IPS-18a (cell line): ENCODE data around the gene SYNPR.

Source experiments
- H3K27ac ChIP-seq: one replicate; pipeline ENCODE4 v1.5.1; 2013; ENCODE audit warnings: low read length
- H3K27me3 ChIP-seq: one replicate; pipeline ENCODE4 v1.6.1; 2013; ENCODE audit warnings: mild to moderate bottlenecking, low read length; ENCODE audit not compliant: control insufficient read depth, insufficient read depth
- H3K36me3 ChIP-seq: one replicate; pipeline ENCODE4 v1.6.1; 2013; ENCODE audit warnings: low read depth, low read length; ENCODE audit not compliant: control insufficient read depth
- H3K4me1 ChIP-seq: one replicate; pipeline ENCODE4 v1.6.1; 2013; ENCODE audit warnings: low read depth, low read length; ENCODE audit not compliant: control insufficient read depth
- H3K4me3 ChIP-seq: one replicate; pipeline ENCODE4 v1.5.1; 2013; ENCODE audit warnings: low read length
- H3K9ac ChIP-seq: one replicate; pipeline ENCODE4 v1.6.1; 2013; ENCODE audit warnings: mild to moderate bottlenecking, low read length, moderate library complexity
- H3K9me3 ChIP-seq: one replicate; pipeline ENCODE4 v1.6.1; 2013; ENCODE audit warnings: low read depth, low read length; ENCODE audit not compliant: control insufficient read depth

Gene SYNPR

GRCh38 chr3:63308072-63308471 is 30.0 kb downstream of the SYNPR start:
- no peaks in the 10 kb centered on the region for H3K9me3 ChIP-seq
- H3K36me3 ChIP-seq = no peaks in the 10 kb centered on the region
- H3K9ac ChIP-seq = no peak overlapping the region
- H3K27me3 ChIP-seq = peaks cover 100% of the 10 kb centered on the region
- H3K27ac ChIP-seq = no peak overlapping the region
- H3K4me3 ChIP-seq = no peak overlapping the region
- H3K4me1 ChIP-seq = peaks cover 11% of the 10 kb centered on the region

GRCh38 chr3:63309768-63310167 is 31.7 kb downstream of the SYNPR start:
- Histone ChIP-seq H3K9me3 (no peaks in the 10 kb centered on the region), H3K27ac (no peak overlapping the region), H3K27me3 (peaks cover 95% of the 10 kb centered on the region), H3K9ac (no peak overlapping the region), H3K4me1 (peaks cover 11% of the 10 kb centered on the region), H3K36me3 (no peaks in the 10 kb centered on the region), H3K4me3 (no peak overlapping the region)

DNA sequence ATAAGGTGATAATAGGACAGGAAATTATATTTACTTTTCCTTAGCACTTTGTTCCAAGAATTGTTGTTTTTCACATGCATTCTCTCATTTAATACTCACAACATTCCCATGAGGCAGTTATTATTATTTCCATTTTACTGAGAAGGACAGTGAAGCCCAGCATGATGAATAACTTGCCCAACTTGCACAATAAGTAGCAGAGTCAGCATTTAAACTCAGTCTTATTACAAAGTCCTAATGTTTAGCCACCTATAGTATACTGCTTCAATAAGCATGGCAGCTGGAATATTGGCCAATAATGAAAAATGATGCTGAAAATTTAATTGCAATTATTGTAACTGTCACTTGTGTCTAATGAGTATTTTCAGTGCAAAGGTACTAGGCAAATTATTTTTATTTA is 45.7 kb downstream of the SYNPR start:
- Histone ChIP-seq H3K9me3 (no peaks in the 10 kb centered on the region), H3K27ac (no peak overlapping the region), H3K27me3 (peaks cover 5% of the 10 kb centered on the region), H3K36me3 (no peaks in the 10 kb centered on the region), H3K4me3 (no peak overlapping the region), H3K9ac (no peak overlapping the region), H3K4me1 (no peaks in the 10 kb centered on the region)

GRCh38 chr3:63324621-63325020 is 46.5 kb downstream of the SYNPR start:
- no peaks in the 10 kb centered on the region for H3K9me3 ChIP-seq
- H3K27me3 ChIP-seq = no peaks in the 10 kb centered on the region
- no peak overlapping the region for H3K9ac ChIP-seq
- no peak overlapping the region for H3K4me3 ChIP-seq
- H3K27ac ChIP-seq = no peak overlapping the region
- H3K36me3 ChIP-seq = no peaks in the 10 kb centered on the region
- no peaks in the 10 kb centered on the region for H3K4me1 ChIP-seq

DNA sequence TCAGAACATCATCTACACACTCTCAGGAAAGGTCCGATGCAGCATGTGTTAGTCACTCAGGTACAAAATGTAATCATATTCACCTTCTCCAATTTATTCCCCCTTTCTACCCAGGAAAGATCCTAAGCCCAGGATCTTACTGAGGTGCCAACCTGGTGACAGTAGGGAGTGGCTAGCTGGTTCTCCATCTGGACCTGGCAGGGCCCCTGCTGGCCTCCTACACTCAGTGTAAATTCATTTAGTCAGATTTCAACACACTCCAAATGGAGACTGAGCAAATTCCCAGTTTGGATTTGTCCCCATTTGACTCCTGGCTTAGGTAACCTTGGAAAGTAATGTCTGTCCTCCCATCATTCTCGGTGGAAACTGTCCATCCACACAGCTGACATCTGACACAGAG is 47.3 kb downstream of the SYNPR start:
- no peaks in the 10 kb centered on the region for H3K27me3 ChIP-seq
- no peak overlapping the region for H3K4me3 ChIP-seq
- no peak overlapping the region for H3K27ac ChIP-seq
- H3K9me3 ChIP-seq = no peaks in the 10 kb centered on the region
- H3K36me3 ChIP-seq = no peaks in the 10 kb centered on the region
- H3K4me1 ChIP-seq = no peaks in the 10 kb centered on the region
- H3K9ac ChIP-seq = no peak overlapping the region

DNA sequence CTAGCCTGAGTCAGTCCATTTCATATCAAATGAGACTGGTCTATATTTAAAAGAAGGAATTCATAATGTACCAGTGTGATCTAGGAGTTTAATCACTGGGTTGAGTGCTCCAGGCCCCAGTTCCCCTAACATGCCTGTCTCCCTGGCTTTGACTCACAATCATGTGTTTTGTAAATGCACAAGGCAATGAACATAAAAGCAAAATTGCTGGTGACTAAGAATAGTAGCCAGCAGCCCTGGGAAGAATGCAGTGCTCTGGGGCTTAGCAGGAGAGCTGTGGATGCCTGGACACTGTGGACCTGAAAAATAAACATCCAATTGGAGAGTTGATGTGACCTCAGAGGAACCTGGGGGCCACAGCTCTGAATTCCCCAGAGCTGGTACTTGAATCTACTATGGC is 50.3 kb downstream of the SYNPR start:
- no peaks in the 10 kb centered on the region for H3K36me3 ChIP-seq
- H3K27ac ChIP-seq = no peak overlapping the region
- no peak overlapping the region for H3K9ac ChIP-seq
- H3K4me3 ChIP-seq = no peak overlapping the region
- no peaks in the 10 kb centered on the region for H3K27me3 ChIP-seq
- no peaks in the 10 kb centered on the region for H3K9me3 ChIP-seq
- no peaks in the 10 kb centered on the region for H3K4me1 ChIP-seq

DNA sequence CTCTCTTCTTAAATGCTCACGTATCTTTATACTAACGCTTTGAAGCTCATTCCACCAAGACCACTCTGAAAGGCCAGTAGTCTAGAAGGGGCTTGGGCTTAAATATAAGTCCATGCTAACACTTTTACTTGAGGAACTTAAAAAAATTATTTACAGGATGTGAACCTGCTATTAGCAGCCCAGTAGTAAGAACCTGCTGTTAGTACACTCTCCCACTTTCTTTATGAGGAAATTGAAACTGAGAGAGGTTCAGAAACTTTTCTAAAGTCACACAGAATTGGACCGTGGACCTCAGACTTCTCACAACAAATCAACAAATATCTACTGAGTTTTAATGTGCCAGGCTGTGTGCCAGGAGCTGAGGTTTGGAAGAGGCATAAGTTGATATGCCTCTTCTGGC is 53.4 kb downstream of the SYNPR start:
- no peak overlapping the region for H3K27ac ChIP-seq
- H3K4me1 ChIP-seq = peaks cover 5% of the 10 kb centered on the region
- no peak overlapping the region for H3K9ac ChIP-seq
- H3K9me3 ChIP-seq = no peaks in the 10 kb centered on the region
- no peak overlapping the region for H3K4me3 ChIP-seq
- no peaks in the 10 kb centered on the region for H3K36me3 ChIP-seq
- no peaks in the 10 kb centered on the region for H3K27me3 ChIP-seq

- no peaks in the 10 kb centered on the region for H3K36me3 ChIP-seq
- no peaks in the 10 kb centered on the region for H3K27me3 ChIP-seq
- H3K9me3 ChIP-seq = no peaks in the 10 kb centered on the region
- peaks cover 5% of the 10 kb centered on the region for H3K4me1 ChIP-seq
- H3K27ac ChIP-seq = no peak overlapping the region
- H3K9ac ChIP-seq = no peak overlapping the region
- no peak overlapping the region for H3K4me3 ChIP-seq
Measured at GRCh38 chr3:63333815-63334214, 55.7 kb downstream of the SYNPR start.

GRCh38 chr3:63338351-63338750 is 60.2 kb downstream of the SYNPR start:
- no peak overlapping the region for H3K9ac ChIP-seq
- peaks cover 6% of the 10 kb centered on the region for H3K4me1 ChIP-seq
- no peak overlapping the region for H3K27ac ChIP-seq
- no peak overlapping the region for H3K4me3 ChIP-seq
- H3K36me3 ChIP-seq = no peaks in the 10 kb centered on the region
- no peaks in the 10 kb centered on the region for H3K9me3 ChIP-seq
- H3K27me3 ChIP-seq = no peaks in the 10 kb centered on the region

GRCh38 chr3:63343674-63344073 is 65.6 kb downstream of the SYNPR start:
- H3K36me3 ChIP-seq = no peaks in the 10 kb centered on the region
- H3K27ac ChIP-seq = peak overlapping the region; percentile 14
- H3K27me3 ChIP-seq = no peaks in the 10 kb centered on the region
- no peak overlapping the region for H3K9ac ChIP-seq
- peak overlapping the region; percentile 47 for H3K4me3 ChIP-seq
- H3K9me3 ChIP-seq = no peaks in the 10 kb centered on the region
- peaks cover 21% of the 10 kb centered on the region for H3K4me1 ChIP-seq

DNA sequence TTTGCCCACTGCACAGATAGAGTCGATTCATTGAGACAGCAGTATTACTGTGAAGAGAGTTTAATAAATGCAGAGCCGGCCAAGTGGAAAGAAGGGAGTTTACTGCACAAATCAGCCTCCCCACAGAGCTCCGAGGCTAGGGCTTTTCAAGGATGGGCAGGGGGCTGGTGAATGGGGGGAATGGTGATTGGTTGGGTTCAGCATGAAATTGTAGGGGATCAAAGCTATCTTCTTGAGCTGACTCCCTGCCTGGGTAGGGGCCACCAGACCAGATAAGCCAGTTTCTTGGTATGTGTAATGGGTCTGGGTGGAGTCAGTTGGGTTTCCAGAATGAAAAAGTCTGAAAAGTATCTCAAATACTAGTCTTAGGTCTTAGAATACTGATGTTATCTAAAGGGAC is 66.6 kb downstream of the SYNPR start:
- Histone ChIP-seq H3K9ac (no peak overlapping the region), H3K27me3 (no peaks in the 10 kb centered on the region), H3K27ac (no peak overlapping the region), H3K4me1 (peaks cover 21% of the 10 kb centered on the region), H3K4me3 (no peak overlapping the region), H3K36me3 (no peaks in the 10 kb centered on the region), H3K9me3 (no peaks in the 10 kb centered on the region)

DNA sequence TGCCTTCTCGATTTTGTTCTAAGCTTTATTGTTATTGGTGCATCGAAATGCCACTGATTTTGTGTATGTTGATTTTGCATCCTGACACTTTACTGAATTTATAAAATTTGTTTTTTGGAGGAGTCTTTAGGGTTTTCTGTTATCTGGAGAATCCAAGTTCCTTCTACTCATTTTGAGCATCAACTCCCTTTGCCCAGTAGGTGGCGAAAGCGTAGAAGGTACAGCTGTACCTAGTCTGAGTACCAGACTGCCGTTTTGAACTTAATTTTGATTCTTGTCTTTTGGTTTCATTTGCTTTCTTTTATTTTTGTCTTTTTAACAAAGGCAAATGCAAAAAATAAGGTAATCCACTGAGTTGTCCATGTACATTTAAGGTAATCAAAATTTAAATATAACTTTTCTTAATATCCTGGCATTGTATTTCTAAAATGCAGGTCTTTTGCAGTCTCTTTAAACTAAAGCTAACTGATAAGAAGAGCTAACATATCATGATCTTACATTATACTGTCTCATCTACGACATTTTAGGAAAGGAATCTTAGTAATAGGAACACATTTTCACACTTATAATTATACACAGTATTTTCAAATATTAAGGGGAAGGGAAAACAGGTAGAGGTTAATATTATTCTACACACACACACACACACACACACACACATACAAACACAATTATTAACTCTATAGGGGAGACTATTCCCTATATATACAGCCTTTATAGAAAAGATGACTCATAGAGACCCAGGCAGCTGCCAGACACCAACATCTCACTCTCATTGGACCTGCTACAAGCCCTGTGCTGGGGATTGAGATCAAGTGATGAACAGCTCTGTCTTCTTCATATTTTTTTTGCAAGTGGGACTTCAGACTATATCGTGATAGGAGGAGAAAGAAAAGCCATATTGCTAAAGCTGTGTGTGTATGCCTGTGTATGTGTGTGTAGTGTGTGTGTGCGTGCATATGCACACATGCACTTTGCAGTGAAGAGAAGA is 71.8 kb downstream of the SYNPR start:
- Histone ChIP-seq H3K4me3 (no peak overlapping the region), H3K4me1 (peaks cover 6% of the 10 kb centered on the region), H3K27ac (no peak overlapping the region), H3K9me3 (no peaks in the 10 kb centered on the region), H3K9ac (no peak overlapping the region), H3K27me3 (no peaks in the 10 kb centered on the region), H3K36me3 (no peaks in the 10 kb centered on the region)
